Skeletal muscle cell (primary cell): Measurements from ENCODE around the gene MCF2.
"Not testable (repeated sequence)": the region's sequence is repeated elsewhere in the genome, so short reads cannot be mapped to it uniquely, and the experiment has no call there.

Source experiments
- DNase-seq: peaks from one replicate; pipeline ENCODE4 v3.0.0-alpha.2; 2010; ENCODE audit warnings: low read depth
- H3K4me3 ChIP-seq: 2 replicates; pipeline ENCODE4 v1.5.1; 2011; ENCODE audit warnings: low read depth, mild to moderate bottlenecking, control low read depth, low read length, moderate library complexity

The MCF2 gene, protein sequence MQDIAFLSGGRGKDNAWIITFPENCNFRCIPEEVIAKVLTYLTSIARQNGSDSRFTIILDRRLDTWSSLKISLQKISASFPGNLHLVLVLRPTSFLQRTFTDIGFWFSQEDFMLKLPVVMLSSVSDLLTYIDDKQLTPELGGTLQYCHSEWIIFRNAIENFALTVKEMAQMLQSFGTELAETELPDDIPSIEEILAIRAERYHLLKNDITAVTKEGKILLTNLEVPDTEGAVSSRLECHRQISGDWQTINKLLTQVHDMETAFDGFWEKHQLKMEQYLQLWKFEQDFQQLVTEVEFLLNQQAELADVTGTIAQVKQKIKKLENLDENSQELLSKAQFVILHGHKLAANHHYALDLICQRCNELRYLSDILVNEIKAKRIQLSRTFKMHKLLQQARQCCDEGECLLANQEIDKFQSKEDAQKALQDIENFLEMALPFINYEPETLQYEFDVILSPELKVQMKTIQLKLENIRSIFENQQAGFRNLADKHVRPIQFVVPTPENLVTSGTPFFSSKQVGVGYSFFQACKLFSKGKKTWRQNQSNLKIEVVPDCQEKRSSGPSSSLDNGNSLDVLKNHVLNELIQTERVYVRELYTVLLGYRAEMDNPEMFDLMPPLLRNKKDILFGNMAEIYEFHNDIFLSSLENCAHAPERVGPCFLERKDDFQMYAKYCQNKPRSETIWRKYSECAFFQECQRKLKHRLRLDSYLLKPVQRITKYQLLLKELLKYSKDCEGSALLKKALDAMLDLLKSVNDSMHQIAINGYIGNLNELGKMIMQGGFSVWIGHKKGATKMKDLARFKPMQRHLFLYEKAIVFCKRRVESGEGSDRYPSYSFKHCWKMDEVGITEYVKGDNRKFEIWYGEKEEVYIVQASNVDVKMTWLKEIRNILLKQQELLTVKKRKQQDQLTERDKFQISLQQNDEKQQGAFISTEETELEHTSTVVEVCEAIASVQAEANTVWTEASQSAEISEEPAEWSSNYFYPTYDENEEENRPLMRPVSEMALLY

DNA sequence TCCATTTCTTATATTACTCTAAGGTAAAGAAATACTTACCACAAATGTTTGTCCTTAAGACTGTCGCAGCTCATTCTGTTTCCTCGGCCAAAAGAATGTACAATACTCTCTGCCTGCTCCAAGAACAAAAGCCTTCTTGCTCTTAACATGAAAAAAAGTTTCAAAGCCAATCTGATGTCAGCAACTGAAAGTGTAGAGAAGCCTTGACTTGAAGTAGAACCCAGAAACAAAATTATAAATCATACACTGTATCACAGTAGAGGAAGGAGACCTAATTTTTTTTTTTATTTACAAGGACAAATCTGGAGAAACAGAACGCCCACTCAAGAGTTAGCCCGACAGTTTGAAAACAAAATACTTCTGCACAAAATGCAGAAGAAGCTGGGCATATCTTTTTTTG is at the start of gene MCF2:
Gene MCF2, minus strand, starts transcription at position 101 of the 400 bp plus-strand sequence. CDS start 56,423 bp downstream, outside the sequence.
- no peak within 1 kb of the TSS for H3K4me3 ChIP-seq
- DNase-seq = no peak

DNA sequence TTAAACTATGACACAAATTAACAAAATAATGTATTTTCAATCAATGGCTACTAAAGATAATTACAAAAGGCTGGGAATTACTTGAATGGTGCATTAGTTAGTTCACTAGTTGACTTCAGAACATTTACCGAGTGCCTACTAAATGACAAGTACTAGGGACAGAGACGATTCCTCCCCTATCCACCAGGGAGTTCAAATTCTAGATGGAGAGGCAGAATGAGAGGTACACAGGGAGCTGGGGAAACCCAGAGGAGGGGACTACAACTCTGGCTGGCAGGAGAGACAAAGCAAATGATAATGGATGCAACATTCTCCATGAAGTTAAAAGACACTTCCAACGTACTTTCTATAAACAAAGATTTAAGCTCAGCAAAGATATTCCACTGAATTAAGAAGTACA is 43.1 kb upstream of the MCF2 start:
- H3K4me3 ChIP-seq = no peak overlapping the region
- no peak for DNase-seq

DNA sequence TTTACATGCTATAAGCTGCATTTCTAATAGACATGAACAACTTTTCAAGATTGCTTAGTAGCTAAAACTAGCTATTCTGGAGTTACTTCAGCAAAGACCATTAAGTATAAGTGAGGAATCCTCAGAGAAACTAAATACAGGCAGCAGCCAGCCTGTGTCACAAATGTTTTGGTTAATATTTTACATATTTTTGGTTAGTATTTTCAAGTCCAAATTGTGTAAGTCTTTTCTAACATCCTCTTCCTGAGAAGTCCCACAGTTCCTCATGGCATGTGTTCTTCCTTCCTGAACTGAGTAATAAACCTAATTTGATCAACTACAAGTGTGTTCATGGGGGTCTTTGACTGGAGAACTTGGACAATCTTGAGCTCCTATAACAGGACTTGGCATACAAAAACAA is 42.4 kb upstream of the MCF2 start:
- no peak overlapping the region for H3K4me3 ChIP-seq
- DNase-seq = no peak

DNA sequence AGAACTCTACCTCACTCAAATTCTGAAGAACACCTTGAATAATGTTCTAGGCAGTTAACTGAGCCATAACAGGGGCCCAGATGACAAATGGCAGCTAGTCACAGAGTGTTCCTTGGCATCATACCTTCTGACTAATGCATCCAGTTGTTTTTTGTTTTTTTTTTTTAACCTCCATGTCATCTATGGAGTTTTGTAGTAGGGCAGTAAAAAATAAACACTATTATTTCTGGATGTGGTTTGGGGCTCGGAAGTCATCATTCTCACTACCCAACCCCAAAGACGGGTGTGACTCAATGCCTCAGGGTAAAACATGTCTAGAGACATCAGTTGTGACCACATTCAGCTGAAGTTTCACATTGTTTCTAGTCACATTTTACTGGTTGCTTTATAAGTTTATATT is 31.2 kb upstream of the MCF2 start:
- no peak overlapping the region for H3K4me3 ChIP-seq
- no peak for DNase-seq

DNA sequence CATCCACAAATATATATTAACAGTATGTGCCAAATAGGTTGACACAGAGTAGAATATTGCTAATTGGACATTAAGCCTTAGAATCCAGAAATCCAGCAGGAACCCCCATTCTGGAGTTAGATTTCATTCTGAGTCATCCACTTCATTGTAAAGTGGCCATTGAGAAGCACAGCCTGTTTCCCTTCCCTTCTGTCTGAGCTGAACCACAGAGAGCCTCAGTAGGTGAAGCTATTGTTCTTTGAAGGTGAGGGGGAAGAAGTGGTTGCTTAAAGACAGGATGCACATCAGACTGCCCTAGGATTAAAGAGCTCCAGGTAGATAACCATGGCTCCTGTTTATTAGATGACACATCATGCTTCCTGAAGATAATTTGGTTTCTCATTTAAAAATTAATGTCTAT is 30.6 kb upstream of the MCF2 start:
- no peak for DNase-seq
- H3K4me3 ChIP-seq = no peak overlapping the region

DNA sequence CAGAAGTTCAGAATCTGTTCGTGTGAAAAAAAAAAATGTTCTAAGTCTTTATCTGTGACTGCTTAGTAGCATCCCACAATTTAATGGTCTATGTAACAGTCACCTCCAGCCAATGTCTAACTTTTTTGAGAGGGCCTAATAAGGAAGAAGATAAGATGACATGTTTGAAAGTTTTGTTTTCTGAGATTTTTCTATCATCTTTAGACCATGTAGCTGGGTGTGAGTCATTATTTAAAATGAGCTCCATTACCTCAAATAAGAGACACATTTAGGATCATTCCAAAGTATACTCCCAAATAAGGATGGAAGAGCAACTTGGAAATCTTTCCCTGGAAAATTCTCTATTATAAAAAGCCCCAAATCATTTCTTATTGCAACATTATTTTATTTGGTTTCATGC is 28.2 kb upstream of the MCF2 start:
- no peak for DNase-seq
- no peak overlapping the region for H3K4me3 ChIP-seq

DNA sequence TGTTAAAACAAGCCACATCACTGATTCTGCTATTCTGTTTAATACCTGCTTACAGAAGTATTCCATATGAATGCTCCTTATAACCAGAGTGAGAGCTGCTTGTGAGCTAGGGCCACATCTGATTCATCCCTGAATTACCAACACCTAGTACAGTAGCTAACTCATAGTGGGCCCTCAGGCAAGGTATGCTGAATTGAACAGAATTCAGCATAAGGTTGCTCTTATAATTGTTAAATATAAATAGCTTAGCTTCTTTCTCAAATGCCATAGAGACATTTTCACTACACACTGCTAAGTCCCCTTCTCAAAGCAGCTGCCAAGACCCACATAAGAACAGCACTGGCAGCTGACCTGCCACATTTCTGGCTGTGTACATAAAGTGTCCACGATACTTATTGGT is 27.0 kb upstream of the MCF2 start:
- no peak overlapping the region for H3K4me3 ChIP-seq
- no peak for DNase-seq

DNA sequence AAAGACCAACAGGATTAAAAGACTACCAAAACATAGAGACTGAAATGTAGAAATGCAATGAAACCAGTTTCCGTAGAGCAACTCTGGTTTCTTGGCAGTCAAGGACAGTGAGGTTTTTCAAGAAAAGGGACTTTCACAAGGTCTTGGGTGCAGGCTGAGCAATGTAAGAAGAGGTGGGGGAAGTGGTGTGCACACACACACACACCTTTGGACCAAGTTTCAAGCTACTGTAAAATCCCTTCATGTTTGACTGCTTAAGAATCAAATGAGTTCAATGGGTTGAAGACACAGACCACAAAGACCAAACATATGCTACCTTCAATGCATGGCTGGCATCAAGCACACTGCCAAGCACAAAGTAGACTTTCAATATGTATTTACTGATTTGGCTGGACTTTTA is 17.8 kb upstream of the MCF2 start:
- DNase-seq = no peak

DNA sequence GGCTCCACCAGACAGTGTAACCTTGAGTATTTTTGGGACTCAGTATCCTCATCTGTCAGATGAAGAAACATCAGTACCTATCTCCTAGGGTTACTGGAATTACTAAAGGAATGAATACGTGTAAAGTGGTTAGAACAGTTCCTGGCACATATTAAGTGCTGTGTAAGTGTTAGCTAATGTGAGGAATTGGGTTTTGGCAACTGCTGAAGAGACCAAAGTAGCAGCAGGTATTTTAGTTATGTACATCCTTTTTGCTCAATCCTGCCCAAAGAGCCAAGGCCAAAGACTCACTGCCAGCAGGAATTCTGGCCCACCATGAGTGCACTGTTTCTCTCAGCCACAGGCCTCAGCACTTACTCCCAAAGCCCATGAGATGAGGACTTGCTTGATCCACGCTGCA is 16.7 kb upstream of the MCF2 start:
- DNase-seq = no peak
- no peak overlapping the region for H3K4me3 ChIP-seq

More for the DNA sequence above, 17.8 kb upstream of the MCF2 start:
- H3K4me3 ChIP-seq = no peak overlapping the region

DNA sequence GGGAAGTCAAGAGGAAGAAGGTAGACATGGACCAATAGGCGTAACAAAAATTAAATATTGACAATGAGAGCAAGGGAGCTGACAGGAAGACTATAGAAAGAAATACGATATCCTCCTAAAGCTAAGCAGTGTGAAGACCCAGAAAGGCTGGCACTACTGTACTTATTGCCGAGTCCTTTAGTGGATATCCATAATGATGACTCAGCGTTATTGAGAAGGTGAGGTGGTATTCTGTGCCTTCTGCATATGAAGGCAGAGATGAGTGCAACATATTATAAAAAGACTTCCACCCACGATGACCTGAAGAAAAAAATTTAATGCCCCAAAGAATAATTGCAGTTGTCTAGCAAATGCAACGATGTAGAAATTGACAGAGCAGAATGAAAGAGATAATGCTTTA is 13.0 kb upstream of the MCF2 start:
- no peak overlapping the region for H3K4me3 ChIP-seq
- DNase-seq = no peak

DNA sequence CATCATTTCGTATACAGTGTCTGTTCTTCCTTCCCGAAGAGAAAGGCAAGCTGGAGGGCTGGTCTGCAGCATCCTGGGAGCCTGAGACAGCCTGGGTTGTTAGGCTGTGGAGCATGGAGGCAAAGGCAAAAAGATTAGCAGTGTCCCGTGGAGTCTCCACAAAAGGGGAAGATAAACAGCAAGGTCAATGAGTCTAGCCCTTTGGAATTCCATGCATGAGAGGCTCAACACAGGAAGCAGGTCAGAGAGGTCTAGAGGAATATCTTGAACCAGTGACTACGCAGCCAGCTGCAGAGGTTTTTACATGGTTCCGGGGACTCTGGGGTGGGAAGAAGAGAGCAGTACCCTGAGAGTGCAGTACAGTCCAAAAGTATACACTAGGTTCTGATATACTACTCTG is 12.2 kb upstream of the MCF2 start:
- H3K4me3 ChIP-seq = no peak overlapping the region
- DNase-seq = no peak

DNA sequence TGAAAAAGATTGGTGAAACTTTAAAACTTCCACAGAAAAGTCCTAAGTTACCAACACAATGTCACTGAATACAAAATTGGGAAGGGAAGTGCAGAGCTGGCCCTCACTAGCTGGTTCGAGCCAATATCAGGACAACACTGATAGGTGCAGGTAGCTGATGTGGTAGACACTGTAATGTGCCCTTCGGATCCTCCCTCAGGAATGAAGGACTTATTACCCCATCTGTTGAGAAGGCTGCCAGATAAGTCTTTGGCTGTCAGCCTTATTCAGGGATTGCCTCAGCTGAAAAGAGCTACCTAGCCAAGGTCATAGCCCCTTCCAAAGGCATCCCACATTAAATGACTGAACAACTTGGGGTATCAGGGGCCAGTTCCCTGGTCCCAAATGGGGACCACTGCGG is 5.3 kb downstream of the MCF2 start:
- no peak overlapping the region for H3K4me3 ChIP-seq
- no peak for DNase-seq

DNA sequence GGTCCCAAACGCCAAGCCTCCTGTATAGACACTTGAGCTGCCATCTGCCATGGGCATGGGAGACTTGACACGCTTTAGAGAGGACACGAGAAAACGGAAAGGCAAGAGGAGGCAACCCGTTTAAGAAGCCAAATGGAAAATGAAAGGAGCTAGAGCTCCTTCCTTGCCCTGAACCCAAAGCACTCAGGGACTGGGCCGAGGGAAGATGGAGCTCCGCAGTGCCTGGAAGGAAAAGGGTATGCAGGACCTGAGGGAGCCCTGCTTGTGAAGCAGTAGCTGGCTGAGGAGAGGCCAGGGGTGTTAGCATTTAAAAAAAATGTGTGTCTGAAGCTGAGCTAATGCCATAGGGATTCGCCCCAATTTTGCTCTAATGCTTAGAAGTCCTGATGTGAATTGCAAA is 15.1 kb downstream of the MCF2 start:
- no peak for DNase-seq
- no peak overlapping the region for H3K4me3 ChIP-seq

DNA sequence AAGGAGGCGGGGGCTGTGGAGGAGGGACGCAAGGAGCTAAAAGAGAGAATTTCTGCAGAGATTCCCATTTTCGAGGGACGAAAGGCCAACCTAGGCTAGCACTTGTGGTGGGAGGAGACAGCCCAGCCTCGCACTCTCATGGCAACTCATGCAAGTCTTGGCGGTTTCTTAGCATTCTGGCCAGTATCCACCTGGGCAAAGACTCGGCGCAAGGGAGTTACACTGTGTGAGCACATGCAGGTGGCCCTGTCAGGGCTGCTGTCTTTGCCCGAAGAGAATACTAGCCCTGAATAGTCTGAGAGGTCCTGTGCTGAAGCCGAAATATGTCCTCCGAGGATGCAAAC is 15.5 kb downstream of the MCF2 start:
- no peak for DNase-seq
- H3K4me3 ChIP-seq = peak overlapping the region; percentile 42

DNA sequence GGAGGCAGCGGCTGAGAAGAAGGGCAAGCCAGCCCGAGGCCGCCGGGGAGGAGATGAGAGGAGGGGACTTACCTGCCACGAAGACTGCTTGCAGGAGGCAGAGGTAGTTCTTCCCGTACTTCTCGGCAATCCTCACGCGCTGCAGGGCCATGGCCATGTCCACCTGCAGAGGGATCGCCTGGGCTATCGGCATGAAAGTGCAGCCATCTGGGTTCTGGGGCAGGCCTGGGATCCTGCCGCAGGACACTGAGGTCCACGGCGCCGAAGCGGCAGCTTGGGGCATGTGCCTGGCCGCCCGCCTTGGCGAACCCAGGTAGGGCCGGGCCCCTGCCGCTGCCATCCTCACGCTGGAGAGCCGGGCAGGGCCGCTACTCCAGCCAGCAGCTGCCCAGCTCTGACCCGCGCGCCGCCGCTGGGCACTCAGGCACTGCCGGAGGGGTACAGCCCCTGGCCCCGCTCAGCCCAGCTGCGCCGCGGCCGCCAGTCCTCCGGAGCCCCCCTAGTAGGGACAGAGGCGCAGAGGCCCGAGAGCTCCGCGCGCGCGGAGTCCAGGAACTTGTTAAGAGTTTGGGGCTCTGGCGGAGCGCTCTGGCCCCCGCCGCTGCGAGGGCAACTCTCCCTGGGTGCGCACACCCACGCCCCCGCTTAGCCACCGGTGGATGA is 16.0 kb downstream of the MCF2 start:
- peak overlapping the region; percentile 42 for H3K4me3 ChIP-seq

DNA sequence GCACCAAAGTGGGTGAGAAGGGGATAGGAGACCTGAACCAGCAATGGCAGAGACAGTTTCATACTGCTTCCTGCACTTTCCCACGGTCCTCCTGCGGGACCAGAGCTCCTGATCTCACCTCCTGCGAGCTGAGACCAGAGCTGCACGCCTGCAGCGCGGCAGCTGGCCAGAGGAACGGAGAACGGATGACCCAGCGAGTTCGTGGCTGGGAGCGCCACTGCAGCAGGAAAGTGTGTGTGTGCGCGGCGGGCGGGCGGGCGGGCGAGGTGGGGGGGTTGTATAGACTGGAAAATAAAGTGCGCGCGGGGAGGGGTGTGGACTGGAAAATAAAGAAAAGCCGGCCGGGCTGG is 16.5 kb downstream of the MCF2 start:
- peak overlapping the region; percentile 42 for H3K4me3 ChIP-seq
- DNase-seq = no peak

More for the DNA sequence above, 16.0 kb downstream of the MCF2 start:
- no peak for DNase-seq

DNA sequence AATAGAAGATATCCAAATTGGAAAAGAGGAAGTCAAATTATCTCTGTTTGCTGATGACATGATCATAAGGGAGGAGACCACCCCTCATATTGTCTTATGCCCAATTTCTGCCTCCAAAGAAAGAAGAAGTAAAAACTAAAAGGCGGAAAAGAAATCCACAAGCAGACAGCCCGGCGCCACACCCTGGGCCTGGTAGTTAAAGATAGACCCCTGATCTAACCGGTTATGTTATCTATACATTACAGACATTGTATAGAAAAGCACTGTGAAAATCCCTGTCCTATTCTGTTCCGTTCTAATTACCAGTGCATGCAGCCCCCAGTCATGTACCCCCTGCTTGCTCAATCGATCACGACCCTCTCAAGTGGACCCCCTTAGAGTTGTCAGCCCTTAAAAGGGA is 22.8 kb downstream of the MCF2 start:
- not testable (repeated sequence) for H3K4me3 ChIP-seq, DNase-seq

DNA sequence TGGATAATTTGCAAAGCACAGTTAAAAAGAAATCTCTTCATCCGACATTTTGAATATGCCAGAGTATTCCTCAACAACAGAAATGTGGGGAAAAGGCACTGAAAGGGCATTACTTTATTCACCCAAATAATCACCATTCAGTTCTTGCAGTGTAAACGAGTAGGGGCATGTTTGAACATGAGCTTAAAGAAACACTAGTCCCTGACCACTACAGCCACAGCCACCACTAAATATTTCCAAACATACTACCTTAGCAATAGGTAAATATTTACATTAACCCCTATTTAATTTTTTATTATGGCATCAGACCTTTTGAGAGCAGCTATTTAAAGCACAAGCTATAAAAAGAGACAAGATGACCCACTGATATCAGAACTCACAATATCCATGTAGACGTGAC is 27.6 kb downstream of the MCF2 start:
- no peak for DNase-seq
- no peak overlapping the region for H3K4me3 ChIP-seq

DNA sequence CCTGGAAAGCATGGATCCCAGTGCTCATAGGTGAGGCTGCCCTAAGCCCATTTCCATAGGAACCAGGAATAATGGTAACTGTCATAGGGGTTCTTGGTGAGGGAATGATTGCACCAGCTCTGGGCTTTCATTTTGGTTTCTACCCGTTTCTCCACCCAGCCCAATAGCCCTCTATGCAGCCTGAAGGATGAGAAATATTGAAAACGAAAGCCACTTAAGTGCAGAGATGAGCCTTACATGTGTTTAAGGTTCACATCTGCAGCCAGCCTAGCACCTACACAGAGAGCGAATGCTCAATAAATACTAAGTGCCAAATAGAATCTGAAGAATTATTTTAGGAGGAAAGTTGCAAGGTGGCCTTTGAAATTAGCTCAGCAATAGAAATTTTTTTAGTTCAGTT is 60.4 kb downstream of the MCF2 start:
- DNase-seq = no peak
- no peak overlapping the region for H3K4me3 ChIP-seq

DNA sequence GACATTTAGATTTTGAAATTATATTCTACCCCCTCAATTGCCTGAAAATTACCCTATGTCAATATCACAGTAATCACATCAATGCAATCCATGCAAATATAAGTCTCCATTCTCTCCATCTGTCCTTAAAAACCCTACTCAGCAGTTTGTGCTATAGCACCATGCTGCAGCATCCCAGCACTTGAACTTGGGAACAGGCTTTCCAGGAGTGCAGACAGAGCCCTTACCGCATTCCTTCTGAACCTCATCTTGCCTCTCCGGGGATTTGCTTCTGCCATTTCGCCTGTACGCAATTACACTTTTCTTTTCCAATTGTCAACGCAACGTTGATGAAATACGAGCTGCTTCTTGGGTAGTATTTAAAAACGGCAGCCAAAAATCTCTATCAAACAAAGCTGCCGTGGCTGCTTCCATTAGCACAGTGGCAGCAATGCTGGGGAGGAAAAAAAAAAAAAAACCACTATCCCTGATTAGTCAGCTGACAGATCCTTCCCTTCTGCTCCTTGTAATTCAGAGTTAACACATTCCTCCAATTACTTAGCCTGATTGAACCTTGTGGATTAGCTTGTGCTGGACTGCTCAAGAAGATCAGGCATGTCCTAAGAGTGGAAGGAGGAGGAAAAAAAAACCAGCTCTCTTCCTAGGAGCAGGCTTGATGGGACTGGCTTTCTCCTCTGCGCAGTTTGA is 65.6 kb downstream of the MCF2 start:
- peak overlapping the region; percentile 11 for H3K4me3 ChIP-seq
- no peak for DNase-seq
